ENCODE results near the gene NKD1.

NKD1 gene

DNA sequence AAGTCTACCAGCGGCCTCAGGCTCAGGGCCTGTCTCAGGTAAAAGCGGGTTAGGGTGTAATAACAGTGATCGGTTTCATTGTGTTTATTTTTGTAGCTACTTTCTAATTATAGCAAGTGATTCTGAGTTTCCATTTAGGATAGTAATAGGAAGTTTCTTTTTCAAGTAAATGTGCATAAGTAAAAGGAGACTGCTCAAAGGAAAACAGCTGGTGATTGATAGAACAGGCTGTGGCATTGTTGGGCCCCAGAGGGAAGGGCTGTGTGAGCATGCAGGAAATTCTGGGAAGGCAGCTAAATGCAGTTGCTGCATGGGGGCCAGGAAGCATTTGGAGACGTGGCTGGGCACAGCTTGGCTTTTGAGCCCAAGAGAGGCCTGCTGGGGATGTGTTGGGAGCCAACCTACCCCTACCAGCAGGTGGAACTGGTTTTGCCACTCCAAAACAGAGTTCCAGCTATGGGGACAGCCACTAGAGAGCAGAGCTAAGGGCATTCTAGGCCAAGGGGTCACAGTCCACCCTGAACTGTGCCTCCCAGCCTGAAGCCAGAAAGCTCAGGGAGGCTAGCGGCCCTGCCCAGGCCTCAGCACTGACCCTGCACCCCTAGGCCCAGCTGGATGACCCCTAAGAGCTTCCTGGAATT is 120.3 kb downstream of the NKD1 start:
- Histone ChIP-seq H3K36me3 (ENCODE audit: control insufficient read depth in 2 of 2, insufficient read depth in 2 of 2, low read length in 2 of 2) (no peaks in the 10 kb centered on the region), H3K27me3 (ENCODE audit: control insufficient read depth in 1 of 2, insufficient read depth in 2 of 2, low read length in 2 of 2) (peaks cover 0 to 3% of the 10 kb centered on the region in 2 donors), H3K9ac (ENCODE audit: low read length in 2 of 2) (no peak overlapping the region), H3K4me1 (ENCODE audit: control insufficient read depth, insufficient read depth, low read length) (peaks cover 14% of the 10 kb centered on the region), H3K4me3 (ENCODE audit: low read length in 2 of 2) (no peak overlapping the region), H3K27ac (ENCODE audit: low read length) (no peak overlapping the region), H3K9me3 (ENCODE audit: control insufficient read depth in 2 of 2, low read length in 2 of 2) (peaks cover 6 to 15% of the 10 kb centered on the region in 2 donors)

DNA sequence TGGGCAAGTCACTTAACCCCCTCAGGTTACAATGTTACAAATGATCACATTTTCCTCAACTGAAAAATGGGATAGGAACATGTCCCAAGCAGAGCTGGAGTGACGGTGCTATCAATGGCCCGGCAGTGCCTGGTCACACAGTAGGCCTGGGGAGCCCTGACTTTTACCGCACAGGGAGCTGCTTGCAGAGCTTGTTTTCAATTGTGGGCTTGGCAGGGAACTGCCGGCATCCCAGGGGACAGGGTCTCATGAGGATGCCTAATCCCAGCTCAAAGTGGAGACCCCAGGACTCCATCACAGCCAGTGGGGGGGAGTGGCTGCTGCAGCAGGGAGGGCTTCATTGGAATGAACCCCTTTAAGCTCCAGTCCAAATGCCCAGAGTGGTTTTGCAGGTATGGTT is 121.5 kb downstream of the NKD1 start:
- Histone ChIP-seq H3K27ac (ENCODE audit: low read length) (no peak overlapping the region), H3K4me3 (ENCODE audit: low read length in 2 of 2) (no peak overlapping the region), H3K36me3 (ENCODE audit: control insufficient read depth in 2 of 2, insufficient read depth in 2 of 2, low read length in 2 of 2) (no peaks in the 10 kb centered on the region), H3K9me3 (ENCODE audit: control insufficient read depth in 2 of 2, low read length in 2 of 2) (peaks cover 6 to 18% of the 10 kb centered on the region in 2 donors), H3K4me1 (ENCODE audit: control insufficient read depth, insufficient read depth, low read length) (peaks cover 13% of the 10 kb centered on the region), H3K27me3 (ENCODE audit: control insufficient read depth in 1 of 2, insufficient read depth in 2 of 2, low read length in 2 of 2) (peaks cover 5 to 8% of the 10 kb centered on the region in 2 donors), H3K9ac (ENCODE audit: low read length in 2 of 2) (no peak overlapping the region)

DNA sequence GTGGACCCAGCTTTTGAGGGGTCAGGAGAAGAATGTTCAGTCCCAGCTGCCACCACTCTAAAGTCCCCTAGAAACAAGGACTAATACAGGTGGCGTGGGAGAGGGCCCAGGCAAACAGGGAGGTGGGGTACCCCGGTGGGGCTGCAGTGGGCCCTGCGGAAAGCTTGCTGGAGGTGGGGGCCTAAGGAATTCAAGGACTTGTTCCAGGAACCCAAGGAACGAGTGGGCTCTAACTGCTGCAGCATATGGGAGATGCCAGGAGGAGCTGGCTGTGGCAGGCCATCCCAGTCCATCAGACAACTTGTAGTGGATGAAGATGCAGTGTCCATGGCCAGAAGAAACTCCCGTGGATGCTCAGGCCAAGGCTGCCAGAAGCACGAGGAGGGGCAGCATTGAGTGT is 122.3 kb downstream of the NKD1 start:
- Histone ChIP-seq H3K9me3 (ENCODE audit: control insufficient read depth in 2 of 2, low read length in 2 of 2) (peaks cover 6 to 18% of the 10 kb centered on the region in 2 donors), H3K4me3 (ENCODE audit: low read length in 2 of 2) (no peak overlapping the region), H3K4me1 (ENCODE audit: control insufficient read depth, insufficient read depth, low read length) (peaks cover 8% of the 10 kb centered on the region), H3K27me3 (ENCODE audit: control insufficient read depth in 1 of 2, insufficient read depth in 2 of 2, low read length in 2 of 2) (peaks cover 5 to 8% of the 10 kb centered on the region in 2 donors), H3K36me3 (ENCODE audit: control insufficient read depth in 2 of 2, insufficient read depth in 2 of 2, low read length in 2 of 2) (no peaks in the 10 kb centered on the region), H3K27ac (ENCODE audit: low read length) (no peak overlapping the region), H3K9ac (ENCODE audit: low read length in 2 of 2) (no peak overlapping the region)

DNA sequence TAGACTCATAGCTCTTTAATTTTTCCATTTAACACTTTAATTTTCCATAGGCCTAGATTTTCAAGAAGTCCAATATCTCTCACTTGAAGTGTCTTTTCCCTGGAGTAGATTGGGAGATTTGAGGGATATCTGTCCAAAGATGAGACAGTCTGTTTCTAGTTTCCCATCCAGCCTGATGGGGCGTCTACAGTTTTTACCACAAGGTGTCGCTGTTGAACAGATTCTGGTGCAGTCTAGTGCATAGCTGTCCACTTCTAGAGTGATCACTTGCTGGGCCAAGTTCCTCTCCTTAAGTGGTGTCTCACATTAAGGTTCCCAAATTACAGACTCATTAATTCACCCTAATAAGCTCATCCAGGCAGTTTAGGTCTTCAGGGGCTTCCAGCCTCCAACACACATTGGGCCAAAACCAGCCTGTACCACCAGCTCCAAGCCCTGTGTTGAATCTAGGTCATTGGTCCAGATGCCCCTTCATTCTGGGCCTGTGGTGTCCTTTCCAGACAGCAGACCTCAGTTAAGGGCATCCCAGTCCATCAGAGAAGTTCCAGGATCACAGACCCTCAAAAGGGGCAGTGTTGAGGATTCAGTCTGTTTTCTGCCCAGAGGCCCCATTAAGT is 123.6 kb downstream of the NKD1 start:
- Histone ChIP-seq H3K9me3 (ENCODE audit: control insufficient read depth in 2 of 2, low read length in 2 of 2) (peaks cover 6 to 18% of the 10 kb centered on the region in 2 donors), H3K27ac (ENCODE audit: low read length) (no peak overlapping the region), H3K27me3 (ENCODE audit: control insufficient read depth in 1 of 2, insufficient read depth in 2 of 2, low read length in 2 of 2) (peaks cover 5 to 14% of the 10 kb centered on the region in 2 donors), H3K9ac (ENCODE audit: low read length in 2 of 2) (no peak overlapping the region), H3K4me3 (ENCODE audit: low read length in 2 of 2) (no peak overlapping the region), H3K36me3 (ENCODE audit: control insufficient read depth in 2 of 2, insufficient read depth in 2 of 2, low read length in 2 of 2) (no peaks in the 10 kb centered on the region), H3K4me1 (ENCODE audit: control insufficient read depth, insufficient read depth, low read length) (peaks cover 8% of the 10 kb centered on the region)

DNA sequence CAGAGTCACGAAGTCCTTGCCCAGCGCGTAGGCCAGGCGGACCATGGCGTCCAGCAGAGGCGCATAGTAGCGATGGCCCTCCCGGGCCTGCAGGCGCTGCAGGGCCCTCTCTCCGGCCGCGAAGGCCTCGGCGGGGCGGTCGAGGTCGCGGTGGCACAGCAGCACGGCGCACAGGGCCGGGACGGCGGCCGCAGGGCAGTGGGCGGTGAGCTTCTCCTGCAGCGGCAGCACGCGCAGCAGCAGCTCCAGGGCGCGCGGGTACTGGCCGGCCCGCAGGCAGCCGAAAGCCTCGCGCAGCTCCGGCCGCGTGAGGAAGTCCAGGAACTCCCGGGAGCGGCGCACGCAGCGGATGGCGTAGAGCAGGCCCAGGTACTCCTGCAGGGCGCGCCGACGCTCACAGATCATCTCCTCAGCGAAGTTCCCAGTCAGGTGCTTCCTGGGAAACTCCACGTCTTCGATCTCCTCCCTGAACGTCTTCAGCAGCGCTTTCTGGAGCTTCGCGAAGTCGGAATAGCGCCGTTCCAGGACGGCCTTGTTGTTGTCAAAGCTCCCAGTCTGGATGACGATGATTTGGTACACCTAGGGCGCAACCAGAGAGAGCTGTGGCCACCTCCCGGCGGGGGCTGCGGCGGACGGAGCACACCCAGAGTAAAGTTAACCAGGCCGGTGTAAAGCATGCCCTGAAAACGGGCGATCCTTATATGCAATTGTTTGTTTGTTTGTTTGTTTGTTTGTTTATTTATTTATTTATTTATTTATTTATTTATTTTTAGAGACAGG is 125.5 kb downstream of the NKD1 start:
- Histone ChIP-seq H3K9me3 (ENCODE audit: control insufficient read depth in 2 of 2, low read length in 2 of 2) (peaks cover 6 to 18% of the 10 kb centered on the region in 2 donors), H3K27me3 (ENCODE audit: control insufficient read depth in 1 of 2, insufficient read depth in 2 of 2, low read length in 2 of 2) (peaks cover 10 to 18% of the 10 kb centered on the region in 2 donors), H3K4me3 (ENCODE audit: low read length in 2 of 2) (no peak overlapping the region), H3K9ac (ENCODE audit: low read length in 2 of 2) (no peak overlapping the region), H3K36me3 (ENCODE audit: control insufficient read depth in 2 of 2, insufficient read depth in 2 of 2, low read length in 2 of 2) (no peaks in the 10 kb centered on the region), H3K27ac (ENCODE audit: low read length) (no peak overlapping the region), H3K4me1 (ENCODE audit: control insufficient read depth, insufficient read depth, low read length) (peaks cover 5% of the 10 kb centered on the region)

DNA sequence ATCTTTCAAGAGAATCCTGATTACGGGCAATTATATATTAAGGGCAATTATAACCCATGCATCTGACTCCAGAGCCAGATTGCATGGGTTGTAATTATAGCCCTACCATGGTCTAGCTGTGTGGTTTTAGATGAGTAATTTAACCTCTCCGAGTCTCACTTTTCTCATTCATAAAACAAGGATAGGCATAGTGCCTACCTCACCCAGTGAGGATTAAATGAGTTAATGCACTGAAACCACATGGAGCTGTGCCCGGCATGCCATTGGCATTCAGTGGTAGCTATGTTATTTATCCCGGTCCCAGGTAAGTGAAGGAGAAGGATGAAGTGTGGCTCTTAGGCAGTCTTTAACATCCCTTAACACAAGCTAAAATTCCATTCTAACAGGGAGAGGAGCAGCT is 126.6 kb downstream of the NKD1 start:
- peaks cover 6 to 18% of the 10 kb centered on the region in 2 donors for H3K9me3 ChIP-seq (ENCODE audit: control insufficient read depth in 2 of 2, low read length in 2 of 2)
- H3K27me3 ChIP-seq (ENCODE audit: control insufficient read depth in 1 of 2, insufficient read depth in 2 of 2, low read length in 2 of 2): peaks cover 10 to 18% of the 10 kb centered on the region in 2 donors
- H3K9ac ChIP-seq (ENCODE audit: low read length in 2 of 2): no peak overlapping the region
- no peaks in the 10 kb centered on the region for H3K4me1 ChIP-seq (ENCODE audit: control insufficient read depth, insufficient read depth, low read length)
- no peaks in the 10 kb centered on the region for H3K36me3 ChIP-seq (ENCODE audit: control insufficient read depth in 2 of 2, insufficient read depth in 2 of 2, low read length in 2 of 2)
- H3K4me3 ChIP-seq (ENCODE audit: low read length in 2 of 2): no peak overlapping the region
- H3K27ac ChIP-seq (ENCODE audit: low read length): no peak overlapping the region

DNA sequence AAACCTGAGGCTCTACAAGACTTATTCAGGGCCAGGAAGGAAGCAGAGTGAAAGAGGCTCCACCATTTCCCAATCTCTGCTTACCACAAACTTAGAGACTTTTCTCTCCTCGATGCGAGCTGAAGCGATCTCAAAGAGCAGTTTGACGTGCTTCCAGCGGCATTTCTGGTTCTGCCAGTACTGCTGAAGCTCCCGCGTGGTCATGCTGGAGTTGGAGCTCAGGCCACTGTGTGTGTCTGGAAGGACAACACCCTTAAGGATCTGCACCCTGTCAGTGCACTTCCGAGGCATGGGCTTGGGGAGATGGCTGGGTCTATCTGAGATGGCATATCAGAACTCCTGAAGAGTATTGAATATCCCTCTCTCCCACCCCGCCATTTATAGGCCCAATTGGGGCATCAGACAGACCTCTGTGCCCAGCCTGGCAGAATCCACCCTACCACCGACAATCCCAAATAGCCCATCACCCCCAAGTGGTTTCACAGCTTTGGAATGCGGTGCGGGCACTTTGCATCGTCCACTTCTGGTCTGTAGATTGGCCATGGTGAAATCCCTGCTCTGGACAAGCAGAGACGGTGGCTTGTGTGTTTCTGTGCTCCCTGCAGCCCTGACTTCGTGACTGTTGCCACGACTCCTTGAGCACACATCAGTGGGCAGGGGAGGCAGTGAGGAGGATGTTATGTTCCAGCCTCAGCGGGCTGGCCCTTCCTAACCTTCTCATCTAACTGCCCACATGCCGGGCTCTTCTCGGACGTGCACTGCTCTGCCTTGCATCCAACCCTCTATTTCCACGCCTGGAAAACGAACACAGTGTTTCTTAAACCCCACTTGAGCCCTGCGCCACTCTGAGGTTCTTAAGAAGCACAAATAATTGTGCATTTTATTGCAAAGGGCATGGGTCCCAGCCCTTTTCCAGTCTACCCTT is 127.8 kb downstream of the NKD1 start:
- Histone ChIP-seq H3K27me3 (ENCODE audit: control insufficient read depth in 1 of 2, insufficient read depth in 2 of 2, low read length in 2 of 2) (peaks cover 10 to 18% of the 10 kb centered on the region in 2 donors), H3K9ac (ENCODE audit: low read length in 2 of 2) (no peak overlapping the region), H3K27ac (ENCODE audit: low read length) (no peak overlapping the region), H3K4me3 (ENCODE audit: low read length in 2 of 2) (no peak overlapping the region), H3K9me3 (ENCODE audit: control insufficient read depth in 2 of 2, low read length in 2 of 2) (peaks cover 6 to 18% of the 10 kb centered on the region in 2 donors), H3K4me1 (ENCODE audit: control insufficient read depth, insufficient read depth, low read length) (no peaks in the 10 kb centered on the region), H3K36me3 (ENCODE audit: control insufficient read depth in 2 of 2, insufficient read depth in 2 of 2, low read length in 2 of 2) (no peaks in the 10 kb centered on the region)

DNA sequence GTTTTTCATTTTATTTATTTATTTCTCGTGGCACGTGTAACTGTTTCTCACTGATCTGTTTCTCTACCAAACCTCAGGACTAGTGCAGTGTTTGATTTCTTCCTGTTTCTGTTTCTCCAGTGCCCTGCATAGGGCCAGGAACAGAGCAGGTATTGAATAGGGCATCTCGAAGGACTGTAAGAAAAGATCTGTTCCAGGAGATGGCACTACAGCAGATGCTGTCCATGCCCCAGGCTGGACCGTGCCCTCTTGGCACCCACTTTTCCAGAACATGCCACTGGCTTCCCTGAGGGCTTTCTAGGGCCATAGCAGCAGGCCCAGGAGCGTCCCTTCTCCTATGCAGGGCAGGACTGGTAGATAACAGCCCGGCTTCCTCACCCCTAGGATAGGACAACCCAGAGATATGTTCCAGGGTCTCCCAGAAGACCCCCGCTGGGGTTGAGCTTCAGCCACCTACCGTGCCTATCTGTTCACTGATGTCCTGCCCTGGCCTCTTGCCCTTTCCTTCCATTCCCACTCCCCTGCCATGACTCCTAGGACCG is 128.6 kb downstream of the NKD1 start:
- H3K4me3 ChIP-seq (ENCODE audit: low read length in 2 of 2): no peak overlapping the region
- peaks cover 5 to 16% of the 10 kb centered on the region in 2 donors for H3K9me3 ChIP-seq (ENCODE audit: control insufficient read depth in 2 of 2, low read length in 2 of 2)
- peaks cover 10 to 18% of the 10 kb centered on the region in 2 donors for H3K27me3 ChIP-seq (ENCODE audit: control insufficient read depth in 1 of 2, insufficient read depth in 2 of 2, low read length in 2 of 2)
- H3K27ac ChIP-seq (ENCODE audit: low read length): no peak overlapping the region
- H3K36me3 ChIP-seq (ENCODE audit: control insufficient read depth in 2 of 2, insufficient read depth in 2 of 2, low read length in 2 of 2): no peaks in the 10 kb centered on the region
- H3K4me1 ChIP-seq (ENCODE audit: control insufficient read depth, insufficient read depth, low read length): no peaks in the 10 kb centered on the region
- no peak overlapping the region for H3K9ac ChIP-seq (ENCODE audit: low read length in 2 of 2)

DNA sequence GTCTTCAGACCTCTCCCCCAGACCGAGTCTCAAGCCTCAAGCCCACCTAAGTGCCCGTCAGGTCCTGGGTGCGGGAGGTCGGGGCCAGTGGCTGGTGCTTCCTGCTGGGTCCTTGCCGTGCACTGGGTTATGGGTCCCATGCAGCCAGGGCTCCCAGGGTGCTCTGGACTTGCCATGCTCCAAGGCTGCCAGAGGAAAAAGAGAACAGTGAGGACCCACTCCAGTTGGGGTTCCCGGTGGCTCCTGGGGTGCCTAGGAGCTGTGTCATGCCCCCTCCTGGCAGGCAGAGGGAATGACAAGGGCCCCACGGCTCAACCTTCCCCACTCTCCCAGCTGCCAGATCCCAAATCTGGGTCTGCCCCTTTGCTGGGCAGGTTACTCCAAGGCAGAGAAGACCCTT is 129.2 kb downstream of the NKD1 start:
- peaks cover 0 to 10% of the 10 kb centered on the region in 2 donors for H3K9me3 ChIP-seq (ENCODE audit: control insufficient read depth in 2 of 2, low read length in 2 of 2)

DNA sequence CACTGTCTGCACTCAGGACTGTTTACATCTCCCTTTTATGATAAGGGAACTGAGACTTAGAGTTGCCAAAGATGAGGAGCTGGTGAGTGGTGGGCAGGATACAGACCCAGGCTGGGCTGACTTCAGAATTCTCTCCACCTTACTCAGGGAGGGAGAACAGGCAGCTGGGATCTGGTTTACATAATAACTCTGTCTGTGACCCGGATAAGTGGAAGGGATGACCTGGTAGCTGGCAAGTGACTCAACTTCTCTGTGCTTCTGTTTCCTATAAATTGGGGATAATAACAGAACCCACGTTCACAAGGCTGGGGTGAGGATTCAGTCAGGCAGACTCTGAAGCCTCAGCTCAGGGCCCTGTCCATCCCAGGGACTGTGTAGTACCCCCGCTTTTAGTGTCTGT is 130.3 kb downstream of the NKD1 start:
- Histone ChIP-seq H3K27ac (ENCODE audit: low read length) (no peak overlapping the region), H3K27me3 (ENCODE audit: control insufficient read depth in 1 of 2, insufficient read depth in 2 of 2, low read length in 2 of 2) (peaks cover 10 to 14% of the 10 kb centered on the region in 2 donors), H3K4me3 (ENCODE audit: low read length in 2 of 2) (no peak overlapping the region)

More for the DNA sequence above, 129.2 kb downstream of the NKD1 start:
- H3K36me3 ChIP-seq (ENCODE audit: control insufficient read depth in 2 of 2, insufficient read depth in 2 of 2, low read length in 2 of 2): no peaks in the 10 kb centered on the region
- H3K9ac ChIP-seq (ENCODE audit: low read length in 2 of 2): no peak overlapping the region
- no peak overlapping the region for H3K4me3 ChIP-seq (ENCODE audit: low read length in 2 of 2)
- H3K27me3 ChIP-seq (ENCODE audit: control insufficient read depth in 1 of 2, insufficient read depth in 2 of 2, low read length in 2 of 2): peaks cover 10 to 18% of the 10 kb centered on the region in 2 donors
- no peaks in the 10 kb centered on the region for H3K4me1 ChIP-seq (ENCODE audit: control insufficient read depth, insufficient read depth, low read length)
- H3K27ac ChIP-seq (ENCODE audit: low read length): no peak overlapping the region

More for the DNA sequence above, 130.3 kb downstream of the NKD1 start:
- Histone ChIP-seq H3K36me3 (ENCODE audit: control insufficient read depth in 2 of 2, insufficient read depth in 2 of 2, low read length in 2 of 2) (no peaks in the 10 kb centered on the region), H3K4me1 (ENCODE audit: control insufficient read depth, insufficient read depth, low read length) (no peaks in the 10 kb centered on the region), H3K9ac (ENCODE audit: low read length in 2 of 2) (no peak overlapping the region), H3K9me3 (ENCODE audit: control insufficient read depth in 2 of 2, low read length in 2 of 2) (peaks cover 0 to 3% of the 10 kb centered on the region in 2 donors)
